A673 (cell line): ENCODE results near the gene GALNT9. TPM values are rescaled to one million over a fixed set of nuclear protein-coding genes. Genes with fewer than 3 reads are reported as not detected.
A peak's percentile ranks its signal among the peaks of the same experiment; 100 is the strongest.

Experiments
- BruUV-seq: library from RNA; stranded (reverse); fragments of 400-500 nt; replicated peaks from 2 replicates; lab custom pipeline; 2021; lab: Mats Ljungman, UMichigan
- CTCF ChIA-PET: fragments of 300-600 bp; sonication (Branson Sonifier 250); formaldehyde crosslinking; loops from one replicate; lab custom pipeline; 2022; ENCODE audit warnings: antibody characterized with exemption; lab: Charles Lee
- POLR2A ChIA-PET: fragments of 300-600 bp; sonication (Branson Sonifier 250); formaldehyde crosslinking; loops from one replicate; lab custom pipeline; 2022; ENCODE audit warnings: antibody characterized with exemption; ENCODE audit not compliant: low non-redundant PET; lab: Charles Lee
- DNase-seq: peaks from one replicate; pipeline ENCODE4 v3.0.0-alpha.2; 2015; ENCODE audit warnings: low spot score
- H3K27ac ChIP-seq: fragments of 200-600 bp; sonication (generic); 2 replicates; pipeline ENCODE4 v1.5.1; 2016; ENCODE audit warnings: mixed run types, low read depth, mild to moderate bottlenecking, mixed read lengths, antibody characterized with exemption, low read length; ENCODE audit not compliant: poor library complexity, severe bottlenecking
- H3K27me3 ChIP-seq: fragments of 200-600 bp; sonication (generic); replicated peaks from 2 replicates; pipeline ENCODE4 v1.6.1; 2017; ENCODE audit warnings: mixed run types, low read depth, mild to moderate bottlenecking, mixed read lengths, antibody characterized with exemption, low read length; ENCODE audit not compliant: insufficient read depth, poor library complexity
- H3K36me3 ChIP-seq: fragments of 200-600 bp; sonication (generic); 2 replicates; pipeline ENCODE4 v1.6.1; 2016; ENCODE audit warnings: mixed run types, mild to moderate bottlenecking, mixed read lengths, antibody characterized with exemption, low read length; ENCODE audit not compliant: insufficient read depth, poor library complexity, severe bottlenecking
- H3K4me1 ChIP-seq: fragments of 200-600 bp; sonication (generic); 2 replicates; pipeline ENCODE4 v1.6.1; 2017; ENCODE audit warnings: mixed run types, mild to moderate bottlenecking, mixed read lengths, antibody characterized with exemption, low read length; ENCODE audit not compliant: insufficient read depth, poor library complexity, severe bottlenecking
- H3K4me3 ChIP-seq: fragments of 200-600 bp; sonication (generic); 2 replicates; pipeline ENCODE4 v1.5.1; 2016; ENCODE audit warnings: low read depth, mixed run types, mild to moderate bottlenecking, mixed read lengths, low read length; ENCODE audit not compliant: poor library complexity, severe bottlenecking
- H3K9me3 ChIP-seq: fragments of 200-600 bp; sonication (generic); 2 replicates; pipeline ENCODE4 v1.6.1; 2016; ENCODE audit warnings: mixed run types, low read depth, mild to moderate bottlenecking, mixed read lengths, antibody characterized with exemption, low read length; ENCODE audit not compliant: poor library complexity, severe bottlenecking
- EZH2 ChIP-seq: fragments of 200-600 bp; sonication (generic); IDR thresholded peaks from 2 replicates; pipeline ENCODE4 v1.6.1; 2017; ENCODE audit warnings: borderline replicate concordance, low read depth, mild to moderate bottlenecking, mixed read lengths, antibody characterized with exemption, low read length; ENCODE audit not compliant: poor library complexity, severe bottlenecking
- intact Hi-C: fragments of 100-400 bp; cut with micrococcal nuclease; formaldehyde crosslinking; loops from one replicate; pipeline ENCODE4 v1.10.0; 2022; ENCODE audit not compliant: unreplicated experiment
- total RNA-seq: library from RNA; stranded (reverse); gene quantifications from 2 replicates; pipeline ENCODE4 v1.2.3, GENCODE V29; 2021
- TF ChIP-seq, protein P1 (sequence below): fragments of 300-800, 200-600 bp; sonication (generic); conservative IDR thresholded peaks from 2 replicates; pipeline ENCODE4 v1.5.1; 2017; ENCODE audit warnings: low read depth, mild to moderate bottlenecking, antibody characterized with exemption, low read length, moderate library complexity, mixed read lengths

The GALNT9 gene
- total RNA-seq, 1 experiment from 2014 or later: 7.4 TPM

DNA sequence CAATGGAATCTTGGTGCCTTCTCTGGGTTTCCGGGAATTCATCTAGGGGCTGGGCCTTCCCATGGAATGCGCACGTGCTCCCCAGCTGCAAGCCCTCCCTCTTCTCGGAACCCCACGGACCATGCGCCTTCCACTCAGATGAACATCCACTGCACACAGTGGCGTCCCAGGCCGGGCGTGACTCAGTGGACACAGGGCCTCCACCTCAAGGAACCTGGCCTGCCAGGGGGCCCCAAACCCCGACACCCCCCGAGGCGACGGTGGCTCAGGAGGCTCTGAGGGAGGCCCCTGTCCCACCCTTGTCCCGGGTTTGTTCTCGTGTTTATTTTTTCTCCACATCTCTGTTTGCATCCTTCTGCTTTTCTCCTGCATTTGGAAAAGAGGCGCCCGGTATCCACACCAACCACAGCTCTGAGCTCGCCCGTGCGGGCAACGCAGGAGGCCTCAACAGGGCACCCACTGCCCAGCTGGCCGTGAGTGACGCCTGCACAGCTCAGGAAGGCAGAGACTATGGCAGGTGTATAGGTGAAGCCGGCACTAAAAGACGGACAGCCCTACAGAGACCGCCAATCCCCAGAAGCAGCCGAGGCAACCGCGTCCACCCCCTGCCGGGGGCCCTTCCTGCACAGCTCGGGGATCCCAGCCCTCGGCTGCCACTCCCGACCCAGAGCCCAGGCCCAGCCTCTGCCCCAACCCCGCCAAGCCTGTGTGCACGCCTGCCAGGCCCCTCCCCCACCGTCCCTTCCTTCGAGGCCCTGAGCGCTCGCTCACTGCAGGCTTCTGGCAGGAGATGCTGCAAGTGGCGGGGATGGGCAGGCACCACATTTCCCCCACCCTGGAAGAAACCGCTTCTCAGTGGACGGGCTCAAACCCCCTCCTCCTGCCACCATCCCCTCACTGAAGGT, 23.8 kb upstream of the GALNT9 start:
- intact Hi-C loops: no loop called here
- peak; percentile 34 for DNase-seq
- BruUV-seq: no TSS peak
- H3K36me3 ChIP-seq: no peaks in the 10 kb centered on the region
- H3K27ac ChIP-seq: no peak overlapping the region
- H3K27me3 ChIP-seq: no peaks in the 10 kb centered on the region
- ChIA-PET CTCF (no interaction called here), POLR2A (no interaction called here)
- H3K4me1 ChIP-seq: peaks cover 34% of the 10 kb centered on the region
- TF ChIP-seq, protein P1, sequence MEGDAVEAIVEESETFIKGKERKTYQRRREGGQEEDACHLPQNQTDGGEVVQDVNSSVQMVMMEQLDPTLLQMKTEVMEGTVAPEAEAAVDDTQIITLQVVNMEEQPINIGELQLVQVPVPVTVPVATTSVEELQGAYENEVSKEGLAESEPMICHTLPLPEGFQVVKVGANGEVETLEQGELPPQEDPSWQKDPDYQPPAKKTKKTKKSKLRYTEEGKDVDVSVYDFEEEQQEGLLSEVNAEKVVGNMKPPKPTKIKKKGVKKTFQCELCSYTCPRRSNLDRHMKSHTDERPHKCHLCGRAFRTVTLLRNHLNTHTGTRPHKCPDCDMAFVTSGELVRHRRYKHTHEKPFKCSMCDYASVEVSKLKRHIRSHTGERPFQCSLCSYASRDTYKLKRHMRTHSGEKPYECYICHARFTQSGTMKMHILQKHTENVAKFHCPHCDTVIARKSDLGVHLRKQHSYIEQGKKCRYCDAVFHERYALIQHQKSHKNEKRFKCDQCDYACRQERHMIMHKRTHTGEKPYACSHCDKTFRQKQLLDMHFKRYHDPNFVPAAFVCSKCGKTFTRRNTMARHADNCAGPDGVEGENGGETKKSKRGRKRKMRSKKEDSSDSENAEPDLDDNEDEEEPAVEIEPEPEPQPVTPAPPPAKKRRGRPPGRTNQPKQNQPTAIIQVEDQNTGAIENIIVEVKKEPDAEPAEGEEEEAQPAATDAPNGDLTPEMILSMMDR: no peak
- TF ChIP-seq EZH2: no peak
- H3K9me3 ChIP-seq: no peaks in the 10 kb centered on the region
- no peak overlapping the region for H3K4me3 ChIP-seq

DNA sequence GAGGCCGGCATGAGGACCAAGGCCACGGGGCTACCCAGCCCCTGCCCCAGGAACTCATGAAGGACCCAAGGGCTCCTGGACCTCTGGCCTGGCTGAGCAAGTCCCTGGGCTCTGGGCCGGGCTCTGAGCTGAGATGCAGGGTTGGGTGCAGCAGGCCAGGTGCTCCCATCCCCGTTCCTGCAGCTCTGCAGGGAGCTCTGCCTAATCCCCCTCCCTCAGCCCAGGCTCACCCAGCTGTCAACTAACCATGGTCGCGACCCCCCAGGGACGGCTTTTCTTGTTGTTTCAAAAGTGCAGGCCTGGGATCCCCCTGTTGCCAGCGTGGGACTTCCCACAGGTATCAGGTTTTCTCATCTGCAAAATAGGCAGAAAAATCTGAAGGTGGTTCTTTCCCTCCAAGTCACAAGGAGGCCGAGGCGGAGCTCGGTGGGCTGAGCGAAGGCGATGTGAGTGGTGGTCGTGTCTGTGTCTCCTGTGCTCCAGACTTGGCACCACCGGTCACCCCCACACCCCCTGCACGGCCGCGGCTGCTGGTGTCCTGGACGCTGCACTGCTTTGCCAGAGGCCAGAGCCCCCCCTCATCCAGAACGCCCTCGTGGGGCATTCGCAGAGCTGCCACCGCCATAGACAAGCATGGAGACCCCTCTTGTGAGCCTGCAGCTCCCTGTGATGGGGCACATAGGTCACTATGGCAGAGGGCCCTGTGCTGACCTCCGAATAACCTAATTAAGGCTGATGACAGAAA, 22.5 kb upstream of the GALNT9 start:
- no TSS peak for BruUV-seq
- Histone ChIP-seq H3K27ac (no peak overlapping the region), H3K27me3 (no peaks in the 10 kb centered on the region), H3K9me3 (no peaks in the 10 kb centered on the region), H3K4me3 (no peak overlapping the region), H3K4me1 (peaks cover 29% of the 10 kb centered on the region), H3K36me3 (no peaks in the 10 kb centered on the region)
- TF ChIP-seq EZH2: no peak
- TF ChIP-seq, protein P1: no peak
- DNase-seq: no peak
- CTCF ChIA-PET: no interaction called here
- POLR2A ChIA-PET: no interaction called here
- intact Hi-C loops: no loop called here

DNA sequence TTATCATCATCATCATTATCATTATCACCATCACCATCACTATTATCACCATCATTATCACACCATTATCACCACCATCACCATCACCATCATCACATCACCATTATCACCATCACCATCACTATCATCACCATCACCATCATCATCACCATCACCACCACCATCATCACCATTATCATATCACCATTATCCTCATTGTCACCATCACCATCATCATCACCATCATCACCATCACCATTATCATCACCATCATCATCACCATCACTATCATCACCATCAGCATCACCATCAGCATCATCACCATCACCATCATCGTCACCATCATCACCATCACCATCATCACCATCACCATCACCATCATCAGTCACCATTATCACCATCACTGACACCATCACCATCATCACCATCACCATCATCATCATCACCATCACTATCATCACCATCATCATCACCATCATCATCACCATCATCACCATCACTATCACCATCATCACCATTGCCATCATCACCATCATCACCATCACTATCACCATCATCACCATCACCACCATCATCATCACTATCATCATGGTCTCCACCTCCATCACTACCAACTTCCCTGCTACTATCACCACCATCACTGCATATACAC, 20.2 kb upstream of the GALNT9 start:
- CTCF ChIA-PET: interaction anchor here (0.6 kb wide), 1 partner anchor 273 kb away, joined by 3 read pairs; no protein-coding TSS in a partner anchor
- TF ChIP-seq, protein P1: no peak
- no peak for TF ChIP-seq EZH2
- intact Hi-C loops: no loop called here
- no peak overlapping the region for H3K27ac ChIP-seq
- H3K27me3 ChIP-seq: no peaks in the 10 kb centered on the region
- POLR2A ChIA-PET: no interaction called here
- DNase-seq: no peak
- no peaks in the 10 kb centered on the region for H3K9me3 ChIP-seq
- H3K4me1 ChIP-seq: peaks cover 13% of the 10 kb centered on the region
- BruUV-seq: no TSS peak
- H3K4me3 ChIP-seq: no peak overlapping the region
- no peaks in the 10 kb centered on the region for H3K36me3 ChIP-seq
